Astrocyte (in vitro differentiated cells and primary cell): ENCODE measurements around the gene NCF4. TPM values are rescaled to one million over a fixed set of nuclear protein-coding genes. Genes with fewer than 3 reads are reported as not detected.

Experiments
- DNase-seq: peaks from one replicate; pipeline ENCODE4 v3.0.0-alpha.2; 2010; ENCODE audit warnings: low read depth
- FAIRE-seq: peaks from 2 replicates; lab custom pipeline; 2011; peaks lifted over from hg19 to GRCh38; lab: Jason Lieb, UNC
- H2AFZ ChIP-seq: 2 replicates; pipeline ENCODE4 v1.6.0; 2012; ENCODE audit warnings: low read depth, low read length, inconsistent platforms
- H3K27ac ChIP-seq: 2 replicates; pipeline ENCODE4 v1.5.1; 2011; ENCODE audit warnings: low read depth, low read length, inconsistent platforms
- H3K27me3 ChIP-seq: 2 replicates; pipeline ENCODE4 v1.6.0; 2011; ENCODE audit warnings: low read length, inconsistent platforms; ENCODE audit not compliant: insufficient read depth
- H3K36me3 ChIP-seq: 2 replicates; pipeline ENCODE4 v1.5.1; 2011; ENCODE audit warnings: low read length, inconsistent platforms; ENCODE audit not compliant: insufficient read depth
- H3K4me1 ChIP-seq: 2 replicates; pipeline ENCODE4 v1.5.1; 2011; ENCODE audit warnings: low read length, inconsistent platforms; ENCODE audit not compliant: insufficient read depth
- H3K4me2 ChIP-seq: 2 replicates; pipeline ENCODE4 v1.6.0; 2012; ENCODE audit warnings: low read length, inconsistent platforms
- H3K4me3 ChIP-seq: 2 replicates; pipeline ENCODE4 v1.5.1; 2011; ENCODE audit warnings: low read depth, mild to moderate bottlenecking, low read length, inconsistent platforms; ENCODE audit not compliant: insufficient read depth
- H3K79me2 ChIP-seq: 2 replicates; pipeline ENCODE4 v1.6.0; 2012; ENCODE audit warnings: mild to moderate bottlenecking, low read length, inconsistent platforms; ENCODE audit not compliant: insufficient read depth
- H3K9ac ChIP-seq: 2 replicates; pipeline ENCODE4 v1.6.0; 2012; ENCODE audit warnings: mild to moderate bottlenecking, low read length, inconsistent platforms
- H3K9me3 ChIP-seq: 2 replicates; pipeline ENCODE4 v1.5.1; 2012; ENCODE audit warnings: low read depth, mild to moderate bottlenecking, low read length, inconsistent platforms; ENCODE audit not compliant: insufficient read depth
- H4K20me1 ChIP-seq: 2 replicates; pipeline ENCODE4 v1.6.0; 2012; ENCODE audit warnings: low read length, inconsistent platforms; ENCODE audit not compliant: insufficient read depth
- H3K27ac Mint-ChIP-seq: one replicate; pipeline ENCODE4 v1.8.0; 2021; ENCODE audit warnings: mild to moderate bottlenecking, mixed read lengths; ENCODE audit not compliant: unreplicated experiment
- H3K27me3 Mint-ChIP-seq: one replicate; pipeline ENCODE4 v1.8.0; 2021; ENCODE audit warnings: low read depth, mixed read lengths; ENCODE audit not compliant: unreplicated experiment
- H3K36me3 Mint-ChIP-seq: one replicate; pipeline ENCODE4 v1.8.0; 2021; ENCODE audit warnings: low read depth, mixed read lengths; ENCODE audit not compliant: unreplicated experiment
- H3K4me1 Mint-ChIP-seq: one replicate; pipeline ENCODE4 v1.8.0; 2021; ENCODE audit warnings: low read depth, mixed read lengths; ENCODE audit not compliant: unreplicated experiment
- H3K4me3 Mint-ChIP-seq: one replicate; pipeline ENCODE4 v1.8.0; 2021; ENCODE audit warnings: mild to moderate bottlenecking, moderate library complexity, mixed read lengths; ENCODE audit not compliant: unreplicated experiment
- H3K9me3 Mint-ChIP-seq: one replicate; pipeline ENCODE4 v1.8.0; 2021; ENCODE audit warnings: mild to moderate bottlenecking, mixed read lengths; ENCODE audit not compliant: unreplicated experiment
- CTCF ChIP-seq: IDR thresholded peaks from 2 replicates; pipeline ENCODE4 v1.5.1; 2011; ENCODE audit warnings: low read depth, mild to moderate bottlenecking, inconsistent platforms, low read length, moderate library complexity; ENCODE audit not compliant: insufficient read depth
- EZH2 ChIP-seq: IDR thresholded peaks from 2 replicates; pipeline ENCODE4 v1.6.1; 2012; ENCODE audit warnings: mild to moderate bottlenecking, low read length, inconsistent platforms; ENCODE audit not compliant: insufficient read depth
- total RNA-seq: library from RNA; stranded (reverse); gene quantifications from 2 replicates; pipeline ENCODE4 v1.2.1, GENCODE V29; 2021

The NCF4 gene
- total RNA-seq, 1 donor from 2014 or later = not detected

GRCh38 chr22:36893262-36893661 is 32.5 kb downstream of the NCF4 start:
- Histone ChIP-seq H3K36me3 (no peaks in the 10 kb centered on the region), H3K4me2 (no peak overlapping the region), H3K4me1 (no peaks in the 10 kb centered on the region), H2AFZ (no peak overlapping the region), H4K20me1 (no peaks in the 10 kb centered on the region), H3K9me3 (no peaks in the 10 kb centered on the region), H3K79me2 (no peaks in the 10 kb centered on the region), H3K27ac (no peak overlapping the region), H3K27me3 (no peaks in the 10 kb centered on the region), H3K4me3 (no peak overlapping the region), H3K9ac (no peak overlapping the region)
- no peak overlapping the region for H3K4me3 Mint-ChIP-seq
- peaks cover 5% of the 10 kb centered on the region for H3K9me3 Mint-ChIP-seq
- FAIRE-seq (no peak), DNase-seq (no peak)
- H3K27ac Mint-ChIP-seq = no peak overlapping the region
- H3K36me3 Mint-ChIP-seq = no peaks in the 10 kb centered on the region
- H3K4me1 Mint-ChIP-seq = peaks cover 5% of the 10 kb centered on the region
- H3K27me3 Mint-ChIP-seq = peaks cover 16% of the 10 kb centered on the region
- TF ChIP-seq EZH2 = no peak
- no peak for TF ChIP-seq CTCF

GRCh38 chr22:36894266-36894665 is 33.5 kb downstream of the NCF4 start:
- H3K9me3 Mint-ChIP-seq = peaks cover 7% of the 10 kb centered on the region
- TF ChIP-seq CTCF (no peak), EZH2 (no peak)
- H3K79me2 ChIP-seq = no peaks in the 10 kb centered on the region
- H3K36me3 ChIP-seq = no peaks in the 10 kb centered on the region
- H3K9ac ChIP-seq = no peak overlapping the region
- H3K36me3 Mint-ChIP-seq = no peaks in the 10 kb centered on the region
- no peak overlapping the region for H3K4me3 ChIP-seq
- FAIRE-seq (no peak), DNase-seq (no peak)
- H3K27me3 ChIP-seq = no peaks in the 10 kb centered on the region
- H3K27me3 Mint-ChIP-seq = peaks cover 22% of the 10 kb centered on the region
- no peak overlapping the region for H3K27ac ChIP-seq
- no peaks in the 10 kb centered on the region for H3K4me1 ChIP-seq
- no peaks in the 10 kb centered on the region for H4K20me1 ChIP-seq
- no peak overlapping the region for H3K27ac Mint-ChIP-seq
- H3K4me2 ChIP-seq = no peak overlapping the region
- peaks cover 5% of the 10 kb centered on the region for H3K4me1 Mint-ChIP-seq
- H2AFZ ChIP-seq = no peak overlapping the region
- H3K9me3 ChIP-seq = no peaks in the 10 kb centered on the region
- H3K4me3 Mint-ChIP-seq = no peak overlapping the region

- no peak overlapping the region for H3K9ac ChIP-seq
- no peak overlapping the region for H3K4me2 ChIP-seq
- no peak overlapping the region for H2AFZ ChIP-seq
- Mint-ChIP-seq H3K4me1 (no peaks in the 10 kb centered on the region), H3K27me3 (peaks cover 40% of the 10 kb centered on the region), H3K27ac (no peak overlapping the region), H3K36me3 (peaks cover 3% of the 10 kb centered on the region), H3K4me3 (no peak overlapping the region), H3K9me3 (peaks cover 17% of the 10 kb centered on the region)
- no peaks in the 10 kb centered on the region for H3K4me1 ChIP-seq
- H3K79me2 ChIP-seq = no peaks in the 10 kb centered on the region
- H3K4me3 ChIP-seq = no peak overlapping the region
- no peak for TF ChIP-seq EZH2
- TF ChIP-seq CTCF = no peak
- no peaks in the 10 kb centered on the region for H3K27me3 ChIP-seq
- FAIRE-seq (no peak), DNase-seq (no peak)
- no peaks in the 10 kb centered on the region for H4K20me1 ChIP-seq
- no peaks in the 10 kb centered on the region for H3K36me3 ChIP-seq
- no peak overlapping the region for H3K27ac ChIP-seq
- H3K9me3 ChIP-seq = peaks cover 3% of the 10 kb centered on the region
Observed at GRCh38 chr22:36897611-36898010, 36.8 kb downstream of the NCF4 start.
